PC-9 (cell line): ENCODE results near the gene IMPA2. TPM values are rescaled to one million over a fixed set of nuclear protein-coding genes. Genes with fewer than 3 reads are reported as not detected.

ENCODE experiments used
- BruUV-seq: library from RNA; stranded (reverse); fragments of 400-500 nt; replicated peaks from 2 replicates; lab custom pipeline; 2021; lab: Mats Ljungman, UMichigan
- CTCF ChIA-PET: fragments of 300-600 bp; sonication (Branson Sonifier 250); formaldehyde crosslinking; loops from one replicate; lab custom pipeline; 2022; ENCODE audit warnings: antibody characterized with exemption; lab: Charles Lee
- POLR2A ChIA-PET: fragments of 300-600 bp; sonication (Branson Sonifier 250); formaldehyde crosslinking; loops from one replicate; lab custom pipeline; 2022; ENCODE audit warnings: antibody characterized with exemption; ENCODE audit not compliant: unreplicated experiment; lab: Charles Lee
- DNase-seq, 2 experiments: peaks; one replicate each; pipeline versions ENCODE4 v3.0.0 to v3.0.0-alpha.2; 2015 to 2022; ENCODE audit warnings: mixed read lengths in 1 of 2
- H2AFZ ChIP-seq: fragments of 200-600 bp; sonication (generic); 2 replicates; pipeline ENCODE4 v1.8.1; 2017; ENCODE audit warnings: antibody characterized with exemption
- H3F3A ChIP-seq: fragments of 200-600 bp; sonication (generic); 2 replicates; pipeline ENCODE4 v1.8.1; 2017; ENCODE audit warnings: antibody characterized with exemption, mild to moderate bottlenecking, low read depth; ENCODE audit not compliant: insufficient read depth
- H3K27ac ChIP-seq: fragments of 200-600 bp; sonication (generic); 2 replicates; pipeline ENCODE4 v1.6.1; 2016; ENCODE audit warnings: mixed run types
- H3K27me3 ChIP-seq: fragments of 200-600 bp; sonication (generic); 2 replicates; pipeline ENCODE4 v1.6.1; 2016; ENCODE audit warnings: low read depth, mixed run types; ENCODE audit not compliant: insufficient read depth
- H3K36me3 ChIP-seq: fragments of 200-600 bp; sonication (generic); 2 replicates; pipeline ENCODE4 v1.6.1; 2016; ENCODE audit warnings: low read depth, mixed run types
- H3K4me1 ChIP-seq: fragments of 200-600 bp; sonication (generic); replicated peaks from 2 replicates; pipeline ENCODE4 v1.6.1; 2016; ENCODE audit warnings: mixed run types; ENCODE audit not compliant: insufficient read depth
- H3K4me2 ChIP-seq: fragments of 200-600 bp; sonication (generic); 2 replicates; pipeline ENCODE4 v1.6.1; 2017; ENCODE audit warnings: mixed run types
- H3K4me3 ChIP-seq: fragments of 200-600 bp; sonication (generic); 2 replicates; pipeline ENCODE4 v1.6.1; 2016; ENCODE audit warnings: mixed run types
- H3K79me2 ChIP-seq: fragments of 200-600 bp; sonication (generic); 2 replicates; pipeline ENCODE4 v1.6.1; 2017; ENCODE audit warnings: low read depth, mixed run types
- H3K9me2 ChIP-seq: fragments of 200-600 bp; sonication (generic); 2 replicates; pipeline ENCODE4 v1.8.1; 2017; ENCODE audit warnings: mild to moderate bottlenecking; ENCODE audit not compliant: insufficient read depth
- H3K9me3 ChIP-seq: fragments of 200-600 bp; sonication (generic); 2 replicates; pipeline ENCODE4 v1.8.1; 2016; ENCODE audit warnings: low read depth; ENCODE audit not compliant: insufficient read depth
- H4K20me1 ChIP-seq: fragments of 200-600 bp; sonication (generic); 2 replicates; pipeline ENCODE4 v1.8.1; 2017; ENCODE audit not compliant: insufficient read depth
- CTCF ChIP-seq: fragments of 200-600 bp; sonication (generic); conservative IDR thresholded peaks from 2 replicates; pipeline ENCODE4 v1.6.1; 2017; ENCODE audit warnings: mixed run types, antibody characterized with exemption, mild to moderate bottlenecking, moderate library complexity
- EZH2 ChIP-seq: fragments of 200-600 bp; sonication (generic); IDR thresholded peaks from 2 replicates; pipeline ENCODE4 v1.8.0; 2017; ENCODE audit warnings: antibody characterized with exemption, low read depth
- intact Hi-C: fragments of 100-400 bp; cut with micrococcal nuclease; formaldehyde crosslinking; loops from one replicate; pipeline ENCODE4 v1.10.0; 2022; ENCODE audit not compliant: unreplicated experiment
- total RNA-seq: library from RNA; stranded (reverse); gene quantifications from 2 replicates; pipeline ENCODE4 v1.2.3, GENCODE V29; 2021

Gene IMPA2
- total RNA-seq, 1 experiment from 2014 or later: 91.4 TPM

GRCh38 chr18:12027480-12027879 lies 46.2 kb downstream of the IMPA2 start:
- Histone ChIP-seq H3K4me1 (no peaks in the 10 kb centered on the region), H3K36me3 (no peaks in the 10 kb centered on the region), H3K27ac (no peak overlapping the region), H3K4me3 (no peak overlapping the region), H3K4me2 (no peak overlapping the region), H4K20me1 (no peaks in the 10 kb centered on the region), H2AFZ (no peak overlapping the region), H3K27me3 (no peaks in the 10 kb centered on the region), H3K79me2 (no peaks in the 10 kb centered on the region), H3F3A (no peaks in the 10 kb centered on the region), H3K9me3 (no peaks in the 10 kb centered on the region), H3K9me2 (no peaks in the 10 kb centered on the region)
- intact Hi-C loops: no loop called here
- POLR2A ChIA-PET: no interaction called here
- DNase-seq: no peak
- BruUV-seq: no TSS peak
- TF ChIP-seq EZH2 (no peak), CTCF (no peak)
- CTCF ChIA-PET: no interaction called here

- H3K9me3 ChIP-seq: no peaks in the 10 kb centered on the region
- H3K36me3 ChIP-seq: no peaks in the 10 kb centered on the region
- DNase-seq: no peak
- no peaks in the 10 kb centered on the region for H3F3A ChIP-seq
- POLR2A ChIA-PET: no interaction called here
- no peaks in the 10 kb centered on the region for H4K20me1 ChIP-seq
- no peak overlapping the region for H2AFZ ChIP-seq
- H3K27ac ChIP-seq: no peak overlapping the region
- BruUV-seq: no TSS peak
- H3K79me2 ChIP-seq: no peaks in the 10 kb centered on the region
- H3K9me2 ChIP-seq: no peaks in the 10 kb centered on the region
- H3K27me3 ChIP-seq: no peaks in the 10 kb centered on the region
- H3K4me3 ChIP-seq: no peak overlapping the region
- H3K4me2 ChIP-seq: no peak overlapping the region
- intact Hi-C loops: no loop called here
- TF ChIP-seq EZH2: no peak
- no peak for TF ChIP-seq CTCF
- CTCF ChIA-PET: no interaction called here
- H3K4me1 ChIP-seq: no peaks in the 10 kb centered on the region
Observed at GRCh38 chr18:12028040-12028628, 46.8 kb downstream of the IMPA2 start.

- no peaks in the 10 kb centered on the region for H3K27me3 ChIP-seq
- H3K4me1 ChIP-seq: no peaks in the 10 kb centered on the region
- no TSS peak for BruUV-seq
- no peaks in the 10 kb centered on the region for H3K79me2 ChIP-seq
- H3K9me2 ChIP-seq: no peaks in the 10 kb centered on the region
- ChIA-PET POLR2A (no interaction called here), CTCF (no interaction called here)
- H3K9me3 ChIP-seq: no peaks in the 10 kb centered on the region
- no peaks in the 10 kb centered on the region for H3F3A ChIP-seq
- no peaks in the 10 kb centered on the region for H3K36me3 ChIP-seq
- no peak overlapping the region for H3K4me3 ChIP-seq
- no peak overlapping the region for H2AFZ ChIP-seq
- intact Hi-C loops: no loop called here
- DNase-seq: no peak
- TF ChIP-seq EZH2 (no peak), CTCF (no peak)
- no peak overlapping the region for H3K27ac ChIP-seq
- H3K4me2 ChIP-seq: no peak overlapping the region
- H4K20me1 ChIP-seq: no peaks in the 10 kb centered on the region
Observed at GRCh38 chr18:12028674-12029073, 47.4 kb downstream of the IMPA2 start.
